ENCODE results near the gene NUB1.

The NUB1 gene

GRCh38 chr7:151423936-151424335 is 82.3 kb downstream of the NUB1 start:
- DNase-seq (ENCODE audit: low spot score) = no peak

GRCh38 chr7:151424799-151425198 is 83.2 kb downstream of the NUB1 start:
- no peak for DNase-seq (ENCODE audit: low spot score)

GRCh38 chr7:151425670-151426440 is 84.2 kb downstream of the NUB1 start:
- DNase-seq (ENCODE audit: low spot score) = no peak

GRCh38 chr7:151426441-151426903 is 84.9 kb downstream of the NUB1 start:
- DNase-seq (ENCODE audit: low spot score) = no peak

- no peak for DNase-seq (ENCODE audit: low spot score)
Measured at GRCh38 chr7:151426904-151427704, 85.5 kb downstream of the NUB1 start.

GRCh38 chr7:151427705-151428377 is 86.2 kb downstream of the NUB1 start:
- DNase-seq (ENCODE audit: low spot score) = no peak

All from SK-N-DZ (cell line).